Stimulated activated CD8-positive, alpha-beta memory T cell treated with anti-CD3 and anti-CD28 coated beads, Interleukin-2, amount 100 ng/mL, for 1 hour (primary cell): ENCODE measurements around the gene GPC3.
"Not testable (repeated sequence)": the region's sequence is repeated elsewhere in the genome, so short reads cannot be mapped to it uniquely, and the experiment has no call there.

Experiments used
- DNase-seq, 2 donors: peaks; one replicate each; pipeline ENCODE4 v3.0.0-alpha.2; 2020; ENCODE audit warnings: low read depth in 2 of 2

GPC3 gene

GRCh38 chrX:133646719-133647116, 338.7 kb downstream of the GPC3 start:
- DNase-seq, result no peak

GRCh38 chrX:133645977-133646718, 339.2 kb downstream of the GPC3 start:
- no peak for DNase-seq

GRCh38 chrX:133645256-133645655, 340.1 kb downstream of the GPC3 start:
- no peak for DNase-seq

GRCh38 chrX:133640161-133641015, 345.0 kb downstream of the GPC3 start:
- DNase-seq, result no peak

- no peak for DNase-seq
Observed at GRCh38 chrX:133639726-133640125, 345.7 kb downstream of the GPC3 start.

GRCh38 chrX:133638285-133638684, 347.1 kb downstream of the GPC3 start:
- no peak for DNase-seq

- no peak for DNase-seq
Observed at GRCh38 chrX:133637765-133638164, 347.6 kb downstream of the GPC3 start.

GRCh38 chrX:133636009-133636408, 349.4 kb downstream of the GPC3 start:
- no peak for DNase-seq

GRCh38 chrX:133634416-133634815, 351.0 kb downstream of the GPC3 start:
- no peak for DNase-seq

GRCh38 chrX:133633950-133634349, 351.4 kb downstream of the GPC3 start:
- DNase-seq, result no peak

- no peak for DNase-seq
Observed at GRCh38 chrX:133633162-133633561, 352.2 kb downstream of the GPC3 start.

- no peak for DNase-seq
Observed at GRCh38 chrX:133630362-133630761, 355.0 kb downstream of the GPC3 start.

GRCh38 chrX:133627673-133628072, 357.7 kb downstream of the GPC3 start:
- DNase-seq, result no peak

- DNase-seq, result not testable (repeated sequence)
Observed at GRCh38 chrX:133621384-133621783, 364.0 kb downstream of the GPC3 start.

- DNase-seq, result no peak
Observed at GRCh38 chrX:133611676-133612075, 373.7 kb downstream of the GPC3 start.

- DNase-seq, result no peak
Observed at GRCh38 chrX:133610056-133610455, 375.3 kb downstream of the GPC3 start.

GRCh38 chrX:133609166-133609565, 376.2 kb downstream of the GPC3 start:
- DNase-seq, result no peak

GRCh38 chrX:133608406-133608805, 377.0 kb downstream of the GPC3 start:
- DNase-seq, result no peak

- DNase-seq, result no peak
Observed at GRCh38 chrX:133607419-133608348, 377.7 kb downstream of the GPC3 start.

- DNase-seq, result no peak
Observed at GRCh38 chrX:133606990-133607389, 378.4 kb downstream of the GPC3 start.

GRCh38 chrX:133604801-133605200, 380.6 kb downstream of the GPC3 start:
- no peak for DNase-seq

GRCh38 chrX:133602881-133603280, 382.5 kb downstream of the GPC3 start:
- DNase-seq, result no peak
